ENCODE results near the gene TMEM61. TPM values are rescaled to one million over a fixed set of nuclear protein-coding genes. Genes with fewer than 3 reads are reported as not detected.

Gene TMEM61
- polyA plus RNA-seq, 1 experiment: not detected

DNA sequence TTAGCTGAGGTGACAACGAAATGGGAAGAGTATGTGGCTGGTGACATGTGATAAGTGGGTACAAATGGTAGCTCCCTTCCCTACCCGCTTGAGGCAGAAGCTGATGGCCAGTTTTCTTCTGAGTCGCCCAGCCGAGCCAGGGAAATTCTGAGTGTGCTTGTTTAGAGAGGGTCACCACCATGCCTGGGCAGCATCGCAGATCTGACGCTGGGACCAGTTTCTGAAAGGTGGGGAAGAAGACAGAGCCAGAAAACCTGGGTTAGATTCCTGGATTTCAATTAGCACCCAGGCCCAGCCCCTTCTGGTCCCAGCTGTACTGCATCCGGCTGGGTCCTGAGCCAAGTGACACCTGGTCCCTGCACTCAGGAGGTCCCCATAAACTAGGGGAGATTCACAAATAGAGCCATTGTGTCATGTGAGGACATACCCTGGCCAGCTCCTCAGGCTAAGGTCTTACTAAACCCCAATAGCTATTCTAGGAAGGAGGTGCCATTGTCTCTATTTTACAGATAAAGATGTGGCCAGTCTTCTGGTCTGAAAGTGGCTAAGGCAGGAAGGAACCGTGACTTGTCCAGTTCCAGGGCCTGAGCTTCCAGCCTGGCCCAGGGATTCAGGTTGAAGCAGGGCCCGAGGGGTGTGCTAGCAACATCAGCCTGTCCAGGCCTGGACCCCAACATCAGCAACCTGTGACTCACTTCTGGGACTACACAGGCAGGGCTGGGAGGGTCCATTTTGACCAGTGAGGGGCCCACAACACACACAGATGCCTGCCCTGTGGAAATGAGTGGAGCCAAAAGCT lies 1.7 kb upstream of the TMEM61 start:
- no peaks in the 10 kb centered on the region for H3K36me3 ChIP-seq (ENCODE audit: control insufficient read depth, insufficient read depth, low read length)
- H3K4me3 ChIP-seq (ENCODE audit: low read depth, low read length): no peak overlapping the region
- TF ChIP-seq, protein P1, sequence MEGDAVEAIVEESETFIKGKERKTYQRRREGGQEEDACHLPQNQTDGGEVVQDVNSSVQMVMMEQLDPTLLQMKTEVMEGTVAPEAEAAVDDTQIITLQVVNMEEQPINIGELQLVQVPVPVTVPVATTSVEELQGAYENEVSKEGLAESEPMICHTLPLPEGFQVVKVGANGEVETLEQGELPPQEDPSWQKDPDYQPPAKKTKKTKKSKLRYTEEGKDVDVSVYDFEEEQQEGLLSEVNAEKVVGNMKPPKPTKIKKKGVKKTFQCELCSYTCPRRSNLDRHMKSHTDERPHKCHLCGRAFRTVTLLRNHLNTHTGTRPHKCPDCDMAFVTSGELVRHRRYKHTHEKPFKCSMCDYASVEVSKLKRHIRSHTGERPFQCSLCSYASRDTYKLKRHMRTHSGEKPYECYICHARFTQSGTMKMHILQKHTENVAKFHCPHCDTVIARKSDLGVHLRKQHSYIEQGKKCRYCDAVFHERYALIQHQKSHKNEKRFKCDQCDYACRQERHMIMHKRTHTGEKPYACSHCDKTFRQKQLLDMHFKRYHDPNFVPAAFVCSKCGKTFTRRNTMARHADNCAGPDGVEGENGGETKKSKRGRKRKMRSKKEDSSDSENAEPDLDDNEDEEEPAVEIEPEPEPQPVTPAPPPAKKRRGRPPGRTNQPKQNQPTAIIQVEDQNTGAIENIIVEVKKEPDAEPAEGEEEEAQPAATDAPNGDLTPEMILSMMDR (IDR thresholded peaks at IDR 0.05; ENCODE audit: insufficient read depth, low read depth, low read length): no peak
- ChIA-PET POLR2A (no interaction called here), CTCF (interaction anchor here (0.8 to 2.9 kb wide), 7 partner anchors 11 to 43 kb away, joined by 3 to 18 read pairs (median 3); no protein-coding TSS in a partner anchor)
- no peak for DNase-seq (ENCODE audit: low read depth)
- peaks cover 19% of the 10 kb centered on the region for H3K27me3 ChIP-seq (ENCODE audit: control insufficient read depth, insufficient read depth, low read length)

DNA sequence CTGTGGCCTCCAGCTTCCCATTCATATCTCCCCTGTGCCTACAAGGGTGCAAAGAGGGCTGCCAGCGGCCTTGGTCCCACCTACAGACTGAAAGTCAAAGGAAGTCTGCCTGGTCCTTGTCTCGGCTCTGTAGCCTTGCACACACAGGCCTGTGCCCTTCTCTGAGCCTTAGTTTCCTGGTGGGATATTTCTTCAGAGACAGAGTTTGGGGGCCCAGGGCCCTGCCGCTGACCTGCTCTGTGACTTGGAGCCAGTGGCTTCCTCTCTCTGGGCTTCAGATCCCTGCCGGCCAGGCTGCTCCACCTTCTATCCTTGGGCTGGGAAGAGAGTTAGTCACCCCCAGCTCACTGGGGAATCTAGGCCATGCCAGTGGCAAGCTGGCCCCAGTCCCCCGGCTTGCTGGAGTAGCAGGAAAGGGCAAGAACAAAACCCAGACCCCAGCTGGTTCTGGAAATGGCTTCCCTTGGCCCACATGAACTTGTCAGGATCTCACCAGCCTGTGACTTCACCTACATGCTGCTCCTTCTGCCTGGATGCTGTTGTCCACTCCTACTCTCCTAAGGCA lies 1.0 kb upstream of the TMEM61 start:
- CTCF ChIA-PET: interaction anchor here (1.2 to 2.9 kb wide), 5 partner anchors 10 to 43 kb away, joined by 3 to 18 read pairs (median 5); no protein-coding TSS in a partner anchor
- Histone ChIP-seq H3K36me3 (ENCODE audit: control insufficient read depth, insufficient read depth, low read length) (no peaks in the 10 kb centered on the region), H3K4me3 (ENCODE audit: low read depth, low read length) (no peak overlapping the region), H3K27me3 (ENCODE audit: control insufficient read depth, insufficient read depth, low read length) (peaks cover 22% of the 10 kb centered on the region)
- DNase-seq (ENCODE audit: low read depth): no peak
- TF ChIP-seq, protein P1 (IDR thresholded peaks at IDR 0.05; ENCODE audit: insufficient read depth, low read depth, low read length): no peak
- POLR2A ChIA-PET: no interaction called here

DNA sequence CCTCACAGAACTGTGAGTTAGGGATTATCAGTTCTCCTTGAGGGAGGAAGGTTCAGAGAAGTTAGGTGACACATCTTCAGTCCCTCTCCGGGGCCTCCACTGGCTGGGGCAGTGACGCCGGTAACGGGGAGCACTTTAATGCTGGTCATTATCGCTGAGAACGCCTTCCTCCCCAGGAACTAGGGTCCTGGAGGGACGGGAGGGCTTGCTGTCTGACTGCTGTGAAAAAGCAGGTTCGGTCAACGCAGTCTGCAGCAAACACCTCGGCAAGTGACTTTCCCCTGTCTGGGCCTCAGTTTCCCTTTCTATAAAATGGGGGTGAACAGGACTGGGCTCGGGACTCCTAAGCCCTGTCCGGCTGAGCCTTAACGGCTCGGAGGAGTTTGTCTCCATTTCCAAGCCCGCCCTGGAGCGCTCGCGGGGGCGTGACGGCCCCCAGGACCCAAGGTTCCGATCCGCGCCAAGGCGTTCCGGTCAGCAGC lies 341 bp upstream of the TMEM61 start:
- no peaks in the 10 kb centered on the region for H3K36me3 ChIP-seq (ENCODE audit: control insufficient read depth, insufficient read depth, low read length)
- ChIA-PET POLR2A (no interaction called here), CTCF (no interaction called here)
- DNase-seq (ENCODE audit: low read depth): no peak
- TF ChIP-seq, protein P1 (IDR thresholded peaks at IDR 0.05; ENCODE audit: insufficient read depth, low read depth, low read length): no peak
- peak overlapping the region; percentile 36 for H3K4me3 ChIP-seq (ENCODE audit: low read depth, low read length)
- peaks cover 26% of the 10 kb centered on the region for H3K27me3 ChIP-seq (ENCODE audit: control insufficient read depth, insufficient read depth, low read length)

DNA sequence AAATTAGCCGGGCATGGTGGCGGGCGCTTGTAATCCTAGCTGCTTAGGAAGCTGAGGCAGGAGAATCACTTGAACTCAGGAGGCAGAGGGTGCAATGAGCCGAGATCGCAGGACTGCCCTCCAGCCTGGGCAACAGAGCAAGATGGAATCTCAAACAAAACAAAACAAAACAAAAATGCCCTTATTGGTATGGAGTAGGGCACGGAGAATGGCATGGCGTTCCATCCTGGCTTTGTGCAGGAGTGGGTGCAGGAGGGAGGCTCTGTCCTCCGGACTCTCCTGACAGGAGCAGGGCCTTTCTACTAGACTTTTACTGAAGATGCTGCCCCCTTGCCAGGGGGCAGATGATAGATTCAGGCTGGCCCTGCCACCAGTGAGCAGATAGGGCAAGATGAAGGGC lies 1.0 kb downstream of the TMEM61 start:
- ChIA-PET POLR2A (no interaction called here), CTCF (interaction anchor here (1.2 kb wide), 1 partner anchor 31 kb away, joined by 4 read pairs; no protein-coding TSS in a partner anchor)
- no peaks in the 10 kb centered on the region for H3K36me3 ChIP-seq (ENCODE audit: control insufficient read depth, insufficient read depth, low read length)
- no peak for DNase-seq (ENCODE audit: low read depth)
- TF ChIP-seq, protein P1 (IDR thresholded peaks at IDR 0.05; ENCODE audit: insufficient read depth, low read depth, low read length): no peak
- peaks cover 26% of the 10 kb centered on the region for H3K27me3 ChIP-seq (ENCODE audit: control insufficient read depth, insufficient read depth, low read length)
- no peak overlapping the region for H3K4me3 ChIP-seq (ENCODE audit: low read depth, low read length)

DNA sequence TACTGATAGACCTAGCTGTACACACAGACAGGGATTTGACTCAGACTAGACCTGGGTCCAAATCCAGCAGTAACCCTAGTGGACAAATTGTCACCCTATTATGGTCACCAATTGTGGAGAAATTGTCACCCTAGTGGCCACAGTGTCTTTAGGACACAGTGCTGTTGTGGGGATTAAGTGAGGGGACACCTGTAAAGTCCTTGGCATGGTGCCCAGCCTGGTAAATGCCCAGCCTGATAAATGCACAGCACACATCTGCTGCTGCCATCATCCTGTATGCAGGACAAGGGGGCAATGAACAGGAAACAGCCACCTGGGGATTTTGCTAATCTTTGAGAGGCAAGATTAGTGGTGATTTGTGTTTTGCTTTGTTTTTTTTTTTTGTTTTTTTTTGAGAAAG lies 2.3 kb downstream of the TMEM61 start:
- Histone ChIP-seq H3K4me3 (ENCODE audit: low read depth, low read length) (no peak overlapping the region), H3K36me3 (ENCODE audit: control insufficient read depth, insufficient read depth, low read length) (no peaks in the 10 kb centered on the region), H3K27me3 (ENCODE audit: control insufficient read depth, insufficient read depth, low read length) (peaks cover 26% of the 10 kb centered on the region)
- TF ChIP-seq, protein P1 (IDR thresholded peaks at IDR 0.05; ENCODE audit: insufficient read depth, low read depth, low read length): no peak
- ChIA-PET POLR2A (no interaction called here), CTCF (interaction anchor here (1.0 to 6.3 kb wide), 2 partner anchors 9 to 14 kb away, joined by 3 to 37 read pairs; no protein-coding TSS in a partner anchor)
- DNase-seq (ENCODE audit: low read depth): no peak
